ENCODE data around the gene NES.

- TF ChIP-seq POLR2A (IDR thresholded peaks at IDR 0.05; ENCODE audit: low read length) (no peak), RFX5 (IDR thresholded peaks at IDR 0.05) (no peak), USF2 (IDR thresholded peaks at IDR 0.05) (no peak)
Observed at GRCh38 chr1:156664046-156664766, 13.0 kb downstream of the NES start.

Measured in A549 (cell line).